ENCODE results near the gene PSORS1C1. TPM values are rescaled to one million over a fixed set of nuclear protein-coding genes. Genes with fewer than 3 reads are reported as not detected.

Gene PSORS1C1
- total RNA-seq, 2 experiments from 2014 or later = not detected

- peaks cover 6% of the 10 kb centered on the region for H3K4me1 ChIP-seq (ENCODE audit: insufficient read depth, low read length, poor library complexity, severe bottlenecking)
- ChIA-PET CTCF (ENCODE audit: unreplicated experiment) (no interaction called here), POLR2A (interaction anchor here (1.0 kb wide), 1 partner anchor 16 kb away, joined by 4 read pairs; the partner anchor contains the start of genes CCHCR1 and TCF19)
- no peaks in the 10 kb centered on the region for H3K79me2 ChIP-seq (ENCODE audit: insufficient read depth, low read depth, low read length)
- H4K20me1 ChIP-seq (ENCODE audit: insufficient read depth, low read length) = no peaks in the 10 kb centered on the region
- no peak overlapping the region for H2AFZ ChIP-seq (ENCODE audit: low read length)
- no peaks in the 10 kb centered on the region for H3K9me3 ChIP-seq (ENCODE audit: low read length)
- no peaks in the 10 kb centered on the region for H3K36me3 ChIP-seq (ENCODE audit: insufficient read depth, low read length)
- no peak overlapping the region for H3K4me3 ChIP-seq (ENCODE audit: low read depth, low read length, poor library complexity, severe bottlenecking)
- no peak overlapping the region for H3K4me2 ChIP-seq (ENCODE audit: low read length)
- TF ChIP-seq EZH2phosphoT487 (IDR thresholded peaks at IDR 0.05; ENCODE audit: borderline replicate concordance, low read depth, low read length) (no peak), CTCF (conservative IDR thresholded peaks at IDR 0.05; ENCODE audit: low read length) (no peak)
- no TSS peak for BruUV-seq (replicated peaks)
- DNase-seq (ENCODE audit: low spot score) = no peak
- H3K27ac ChIP-seq (ENCODE audit: low read depth, low read length, poor library complexity, severe bottlenecking) = no peak overlapping the region
- no peaks in the 10 kb centered on the region for H3K9me2 ChIP-seq (ENCODE audit: insufficient read depth, low read length)
- intact Hi-C loops (cut with micrococcal nuclease; ENCODE audit: unreplicated experiment) = no loop called here
Observed at GRCh38 chr6:31142361-31142761, 27.8 kb downstream of the PSORS1C1 start.

- H3K4me3 ChIP-seq (ENCODE audit: low read depth, low read length, poor library complexity, severe bottlenecking) = no peak overlapping the region
- intact Hi-C loops (cut with micrococcal nuclease; ENCODE audit: unreplicated experiment) = no loop called here
- no peaks in the 10 kb centered on the region for H3K4me1 ChIP-seq (ENCODE audit: insufficient read depth, low read length, poor library complexity, severe bottlenecking)
- ChIA-PET POLR2A (interaction anchor here (0.7 kb wide), 1 partner anchor 10 kb away, joined by 3 read pairs; no protein-coding TSS in a partner anchor), CTCF (ENCODE audit: unreplicated experiment) (no interaction called here)
- H3K9me3 ChIP-seq (ENCODE audit: low read length) = no peaks in the 10 kb centered on the region
- BruUV-seq (replicated peaks) = no TSS peak
- H3K4me2 ChIP-seq (ENCODE audit: low read length) = no peak overlapping the region
- H3K79me2 ChIP-seq (ENCODE audit: insufficient read depth, low read depth, low read length) = no peaks in the 10 kb centered on the region
- H4K20me1 ChIP-seq (ENCODE audit: insufficient read depth, low read length) = no peaks in the 10 kb centered on the region
- no peak for TF ChIP-seq EZH2phosphoT487 (IDR thresholded peaks at IDR 0.05; ENCODE audit: borderline replicate concordance, low read depth, low read length)
- no peak for TF ChIP-seq CTCF (conservative IDR thresholded peaks at IDR 0.05; ENCODE audit: low read length)
- no peak overlapping the region for H3K27ac ChIP-seq (ENCODE audit: low read depth, low read length, poor library complexity, severe bottlenecking)
- no peaks in the 10 kb centered on the region for H3K9me2 ChIP-seq (ENCODE audit: insufficient read depth, low read length)
- no peak for DNase-seq (ENCODE audit: low spot score)
- no peak overlapping the region for H2AFZ ChIP-seq (ENCODE audit: low read length)
- no peaks in the 10 kb centered on the region for H3K36me3 ChIP-seq (ENCODE audit: insufficient read depth, low read length)
Observed at GRCh38 chr6:31143148-31143547, 28.5 kb downstream of the PSORS1C1 start.

GRCh38 chr6:31144296-31144969 is 29.8 kb downstream of the PSORS1C1 start:
- TF ChIP-seq EZH2phosphoT487 (IDR thresholded peaks at IDR 0.05; ENCODE audit: borderline replicate concordance, low read depth, low read length) (no peak), CTCF (conservative IDR thresholded peaks at IDR 0.05; ENCODE audit: low read length) (no peak)
- no peak overlapping the region for H2AFZ ChIP-seq (ENCODE audit: low read length)
- BruUV-seq (replicated peaks) = no TSS peak
- ChIA-PET POLR2A (interaction anchor here (1.7 kb wide), 1 partner anchor 13 kb away, joined by 4 read pairs; the partner anchor contains the start of gene CCHCR1), CTCF (ENCODE audit: unreplicated experiment) (interaction anchor here (0.6 kb wide), 1 partner anchor 262 kb away, joined by 3 read pairs; no protein-coding TSS in a partner anchor)
- no peaks in the 10 kb centered on the region for H3K9me3 ChIP-seq (ENCODE audit: low read length)
- H4K20me1 ChIP-seq (ENCODE audit: insufficient read depth, low read length) = no peaks in the 10 kb centered on the region
- no peak overlapping the region for H3K4me3 ChIP-seq (ENCODE audit: low read depth, low read length, poor library complexity, severe bottlenecking)
- no peaks in the 10 kb centered on the region for H3K36me3 ChIP-seq (ENCODE audit: insufficient read depth, low read length)
- no peaks in the 10 kb centered on the region for H3K4me1 ChIP-seq (ENCODE audit: insufficient read depth, low read length, poor library complexity, severe bottlenecking)
- DNase-seq (ENCODE audit: low spot score) = no peak
- H3K79me2 ChIP-seq (ENCODE audit: insufficient read depth, low read depth, low read length) = no peaks in the 10 kb centered on the region
- H3K9me2 ChIP-seq (ENCODE audit: insufficient read depth, low read length) = no peaks in the 10 kb centered on the region
- no peak overlapping the region for H3K27ac ChIP-seq (ENCODE audit: low read depth, low read length, poor library complexity, severe bottlenecking)
- intact Hi-C loops (cut with micrococcal nuclease; ENCODE audit: unreplicated experiment) = no loop called here
- H3K4me2 ChIP-seq (ENCODE audit: low read length) = no peak overlapping the region

All from OCI-LY7 (cell line).